Ecto neural progenitor cell (in vitro differentiated cells): ENCODE data around the gene CCDC85C.

Experiments
- DNase-seq: peaks from one replicate; pipeline ENCODE4 v3.0.0-alpha.2; 2018; ENCODE audit warnings: low spot score

CCDC85C gene

DNA sequence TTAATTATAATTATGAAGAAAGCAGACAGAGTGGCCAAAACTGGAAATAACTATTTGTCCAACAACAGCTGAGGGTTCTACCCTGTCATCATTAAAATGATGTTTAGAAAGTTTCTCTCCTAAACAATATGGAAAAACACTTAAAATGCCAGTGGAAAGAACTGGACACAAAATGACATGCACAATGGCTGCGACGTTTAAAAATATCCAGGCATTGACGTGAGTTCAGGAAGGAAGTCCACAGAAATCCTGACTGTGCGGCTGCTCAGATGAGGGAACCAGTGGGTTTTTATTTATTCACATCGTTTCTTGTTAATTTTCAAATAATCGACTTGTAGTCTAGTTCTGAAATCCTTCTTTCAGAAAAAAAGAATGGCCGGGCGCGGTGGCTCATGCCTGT lies 64.5 kb downstream of the CCDC85C start:
- DNase-seq = no peak

GRCh38 chr14:99538733-99539132 lies 65.3 kb downstream of the CCDC85C start:
- DNase-seq = no peak

- no peak for DNase-seq
Observed at GRCh38 chr14:99538275-99538674, 65.7 kb downstream of the CCDC85C start.

GRCh38 chr14:99537399-99537798 lies 66.6 kb downstream of the CCDC85C start:
- DNase-seq = no peak

- DNase-seq = no peak
Observed at GRCh38 chr14:99535908-99536778, 67.9 kb downstream of the CCDC85C start.

GRCh38 chr14:99535448-99535847 lies 68.6 kb downstream of the CCDC85C start:
- no peak for DNase-seq

- DNase-seq = peak; percentile 76
Observed at GRCh38 chr14:99534863-99535262, 69.1 kb downstream of the CCDC85C start.

GRCh38 chr14:99534333-99534732 lies 69.7 kb downstream of the CCDC85C start:
- DNase-seq = peak; percentile 74

DNA sequence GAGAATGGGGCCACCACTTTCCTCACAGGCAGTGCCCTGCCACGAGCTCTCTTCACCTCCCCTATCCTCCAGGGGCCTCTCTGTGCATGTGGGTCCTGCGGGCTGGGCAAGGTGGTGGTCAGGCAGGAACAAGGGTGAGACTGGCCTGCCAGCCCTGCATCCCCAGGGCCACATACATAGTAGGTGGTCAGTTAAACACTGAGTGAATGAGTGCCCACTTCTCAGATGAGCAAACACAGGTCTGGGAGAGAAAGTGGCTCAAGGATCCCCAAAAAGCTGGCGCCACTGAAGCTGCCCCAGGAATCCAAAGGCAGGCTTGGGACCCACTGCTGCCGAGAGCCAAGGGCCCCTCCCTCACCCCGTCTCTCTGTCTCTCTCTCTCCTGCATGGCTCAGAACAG lies 71.7 kb downstream of the CCDC85C start:
- DNase-seq = no peak

DNA sequence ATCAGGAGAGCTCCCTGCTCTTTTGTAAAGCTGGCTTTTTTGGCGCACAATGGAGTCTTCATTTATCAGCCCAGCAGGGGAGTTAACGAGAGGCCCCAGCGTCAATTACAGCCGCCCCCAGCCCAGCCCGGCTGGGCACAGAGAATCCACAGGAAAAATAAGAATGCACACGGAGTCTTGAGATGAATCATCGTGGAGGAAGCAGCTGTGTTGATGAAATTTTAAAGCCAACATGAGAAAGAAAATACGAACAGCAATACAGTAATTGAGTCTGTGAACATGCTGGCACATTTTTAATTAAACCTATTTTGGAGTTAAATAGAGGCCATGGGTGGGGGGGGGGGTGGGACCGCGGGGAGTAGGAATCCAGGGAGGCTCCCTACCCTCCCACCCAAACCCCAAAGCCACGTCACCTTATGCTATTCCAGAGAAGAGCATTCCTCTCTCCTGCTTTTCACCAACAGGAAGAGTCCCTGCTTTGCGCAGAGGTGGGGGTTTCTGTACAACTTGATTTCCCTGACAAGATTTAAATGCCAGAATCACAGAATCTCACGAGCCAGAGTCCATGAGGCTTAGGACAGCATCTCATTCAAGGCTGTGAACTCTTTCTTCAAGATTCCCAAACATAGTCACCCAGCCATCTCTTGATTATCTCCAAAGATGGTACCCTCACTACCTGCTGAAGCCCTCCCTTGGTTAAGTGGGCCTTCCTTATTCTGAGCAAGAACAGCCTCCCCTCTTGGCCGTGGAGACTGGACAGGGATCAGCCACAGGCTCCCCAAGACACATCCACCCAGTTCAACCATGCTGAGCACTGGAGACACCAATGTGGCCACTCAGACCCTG lies 72.5 kb downstream of the CCDC85C start:
- DNase-seq = no peak

DNA sequence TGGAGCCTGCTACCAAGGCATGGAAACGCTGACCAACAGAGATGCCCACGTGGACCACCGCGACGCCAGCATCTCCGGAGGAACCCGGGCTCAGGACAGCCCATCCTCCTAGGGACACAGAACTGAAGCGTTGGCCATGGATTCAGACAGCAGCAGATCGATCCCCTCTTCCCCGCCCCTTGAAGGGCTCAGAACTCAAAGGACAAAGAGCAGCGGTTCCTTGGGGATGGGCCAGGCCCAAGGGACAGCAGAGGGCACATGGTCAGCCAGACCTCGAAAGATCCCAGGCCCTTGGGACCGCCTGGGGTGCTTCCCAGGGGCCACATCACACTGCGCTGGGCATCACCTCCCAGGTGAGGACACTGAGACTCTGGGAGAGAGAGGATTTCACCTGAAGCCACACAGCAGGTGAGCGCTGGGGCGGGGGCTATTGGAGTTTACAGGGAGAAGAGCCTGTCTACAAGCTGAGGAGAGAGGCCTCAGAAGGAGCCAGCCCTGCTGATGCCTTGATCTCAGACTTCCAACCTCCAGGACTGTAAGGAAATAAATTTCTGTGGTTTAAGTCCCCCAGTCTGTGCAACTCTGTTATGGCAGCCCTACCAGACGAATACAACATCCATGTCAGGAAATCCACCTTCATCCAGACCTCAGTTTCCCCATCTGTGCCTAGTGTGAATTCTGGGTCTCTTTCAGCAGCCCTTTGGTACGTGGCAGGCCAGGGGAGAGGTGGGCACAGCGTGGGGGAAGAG lies 73.4 kb downstream of the CCDC85C start:
- no peak for DNase-seq

DNA sequence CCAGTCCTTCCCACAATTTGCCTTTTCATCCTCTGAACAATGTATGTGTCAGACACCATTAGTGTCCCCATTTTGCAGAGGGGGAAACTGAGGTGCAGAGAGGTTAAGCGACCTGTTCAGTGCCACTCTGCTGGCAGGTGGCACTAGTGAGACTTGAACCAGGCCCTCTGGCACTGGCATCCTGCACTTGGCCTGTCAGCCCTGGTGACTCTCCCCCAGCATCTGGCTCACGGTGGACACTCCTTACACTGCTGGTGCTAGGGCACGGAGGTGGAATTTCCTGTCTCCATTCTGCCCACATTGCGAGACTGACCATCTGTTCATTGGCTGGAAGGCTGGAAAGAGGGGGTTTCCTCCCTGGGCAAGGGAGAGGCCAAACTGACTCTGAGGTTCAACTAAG lies 74.1 kb downstream of the CCDC85C start:
- no peak for DNase-seq

DNA sequence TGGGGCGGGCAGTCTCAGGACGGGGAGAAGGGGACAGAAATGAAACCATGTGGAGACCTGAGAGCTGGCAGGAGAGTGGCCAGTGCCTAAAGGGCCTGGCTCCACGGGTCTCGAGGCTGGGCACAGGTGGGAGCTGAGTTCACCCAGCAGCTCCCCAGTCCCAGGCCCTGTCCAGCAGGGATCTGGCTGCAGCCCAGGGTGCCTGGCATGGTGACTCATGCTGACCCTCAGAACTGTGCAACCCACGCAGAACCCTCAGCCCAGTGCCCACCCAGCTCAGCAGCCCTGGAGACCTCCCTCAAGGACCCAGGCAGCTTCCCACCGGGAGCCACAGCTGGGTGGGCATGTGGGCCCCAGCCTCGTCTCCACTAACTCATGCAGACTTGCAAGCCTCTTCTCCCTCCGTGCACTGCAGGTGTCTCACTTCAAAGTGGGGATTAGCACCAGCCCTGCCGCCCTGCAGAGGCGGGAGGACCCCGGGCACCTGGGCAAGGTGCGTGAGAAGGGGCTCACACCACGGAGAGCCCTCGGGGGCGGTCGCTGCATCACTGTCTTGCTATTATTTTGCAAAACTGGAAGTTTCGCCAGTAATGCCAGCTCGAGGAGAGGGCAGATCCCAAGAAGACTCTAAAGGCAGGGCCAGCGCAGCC lies 76.5 kb downstream of the CCDC85C start:
- DNase-seq = no peak

GRCh38 chr14:99527026-99527425 lies 77.0 kb downstream of the CCDC85C start:
- DNase-seq = no peak

- DNase-seq = no peak
Observed at GRCh38 chr14:99525699-99526080, 78.3 kb downstream of the CCDC85C start.

DNA sequence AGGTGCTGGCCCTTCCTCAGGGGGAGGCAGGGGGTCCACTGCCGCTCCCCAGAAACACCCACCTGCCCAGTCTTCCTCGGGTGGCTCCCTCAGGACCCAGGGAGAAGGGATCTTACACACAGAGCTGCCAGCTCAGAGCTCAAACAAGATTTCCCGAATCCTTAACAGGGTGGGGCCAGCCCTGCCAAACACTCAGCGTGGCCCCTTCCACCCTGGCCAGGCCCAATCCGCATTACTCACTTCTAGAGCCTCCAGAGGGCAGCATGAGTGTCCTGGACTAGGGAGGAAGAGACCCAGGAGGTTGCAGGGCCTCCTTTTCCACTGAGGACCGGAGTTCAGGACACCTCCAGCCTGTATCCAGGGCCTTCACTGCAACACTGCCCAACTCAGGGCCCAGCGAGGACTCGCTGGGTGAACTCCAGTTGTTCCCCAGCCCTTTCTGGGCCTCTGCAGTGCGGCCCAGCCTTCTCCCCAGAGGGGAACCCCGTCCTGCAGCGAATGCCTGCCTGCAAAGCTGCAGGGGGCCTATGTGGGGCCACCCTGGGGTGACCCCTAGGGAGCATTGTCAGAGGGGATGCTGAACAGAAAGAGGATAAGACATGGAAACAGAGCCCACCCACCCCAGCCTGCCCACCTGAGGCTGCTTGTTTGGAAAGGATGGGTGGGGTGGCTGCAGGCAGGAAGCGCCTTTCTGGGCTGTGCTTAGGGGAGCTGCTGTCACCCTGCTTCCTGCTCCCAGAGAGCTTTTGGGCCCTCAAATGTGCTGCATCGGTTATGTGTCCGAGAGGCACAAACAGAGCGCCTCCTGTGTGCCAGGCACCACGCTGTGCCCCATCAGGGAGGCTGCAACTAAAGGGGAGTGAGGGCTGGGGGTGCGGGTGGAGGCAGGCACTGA lies 79.0 kb downstream of the CCDC85C start:
- no peak for DNase-seq

DNA sequence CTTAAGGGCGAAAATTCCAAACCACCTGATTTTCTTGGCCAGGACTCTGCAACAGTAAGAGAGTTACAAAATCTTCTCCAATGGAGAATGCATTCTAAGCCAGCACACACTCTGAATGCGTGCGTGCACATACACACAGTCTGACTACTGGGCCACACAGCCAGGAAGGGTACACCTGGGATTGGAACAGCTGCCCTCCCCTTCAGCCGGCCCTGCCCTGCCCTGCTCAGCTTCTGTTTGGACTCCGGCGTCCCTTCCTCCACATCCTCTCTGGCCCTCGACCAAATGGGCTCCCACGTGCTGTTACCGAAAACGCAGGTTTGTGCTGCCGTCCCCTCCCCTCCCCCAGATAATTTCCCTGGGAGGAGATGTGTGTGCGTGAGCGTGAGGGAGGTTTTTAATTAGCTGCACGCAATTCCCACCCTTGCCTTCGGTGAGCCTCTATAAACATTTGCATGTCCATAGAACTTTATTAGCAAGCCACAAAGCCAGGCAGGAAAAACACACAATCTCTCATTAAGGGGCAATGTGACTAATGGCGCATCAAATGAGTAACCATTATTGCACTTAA lies 79.8 kb downstream of the CCDC85C start:
- no peak for DNase-seq

DNA sequence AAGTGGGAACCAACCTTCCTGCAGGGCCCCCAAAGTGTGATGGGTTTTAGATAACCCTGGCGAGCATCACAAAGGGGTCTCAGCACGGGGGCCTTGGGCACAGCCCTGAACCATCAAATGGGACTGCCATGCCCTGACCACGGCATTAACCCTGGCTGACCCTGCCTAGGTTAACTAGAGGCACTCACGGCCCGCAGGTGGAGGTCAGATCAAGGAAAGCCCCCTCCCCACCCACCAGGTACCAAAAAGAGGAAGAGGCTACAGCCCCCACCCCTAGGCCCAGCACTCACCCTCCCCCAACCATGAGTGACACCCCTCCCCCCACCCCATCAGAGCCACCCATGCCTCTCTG lies 80.3 kb downstream of the CCDC85C start:
- DNase-seq = no peak

DNA sequence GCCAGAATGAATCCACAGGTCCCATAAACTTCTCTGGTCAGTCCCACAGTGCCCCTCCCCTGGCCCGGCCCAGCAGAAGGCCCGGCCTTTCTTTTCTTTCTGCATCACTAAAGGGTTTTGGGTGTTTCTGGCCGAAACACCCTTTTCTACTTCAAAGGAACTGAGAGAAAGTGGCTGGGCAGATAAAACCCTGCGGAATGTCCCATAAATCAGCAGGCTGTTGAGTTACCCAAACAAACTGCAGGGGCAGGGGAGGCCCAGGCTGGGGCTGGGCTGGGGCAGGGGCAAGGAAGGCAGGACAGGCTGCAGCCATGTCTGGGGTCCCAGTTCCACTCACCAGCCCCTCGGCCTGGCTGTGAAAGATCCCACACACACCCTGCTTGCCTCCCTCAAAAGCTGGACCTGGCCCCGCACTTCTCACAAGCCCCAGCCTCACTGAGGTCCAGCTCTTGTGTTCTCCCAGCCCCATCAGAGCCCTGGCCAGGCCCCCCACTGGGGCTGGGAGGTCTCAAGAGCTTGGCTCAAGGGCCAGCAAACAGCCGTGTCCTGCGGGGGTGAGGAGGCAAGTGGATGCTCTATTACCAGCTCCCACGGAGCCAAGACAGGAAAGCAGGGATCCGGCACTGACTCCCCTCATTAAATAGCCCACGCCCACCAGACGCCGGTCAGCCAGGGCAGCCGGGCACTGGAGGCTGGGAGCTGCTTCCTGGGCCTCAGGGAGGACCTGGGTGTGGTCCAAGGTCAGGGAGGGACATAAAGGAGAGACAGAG lies 80.9 kb downstream of the CCDC85C start:
- peak; percentile 77 for DNase-seq

DNA sequence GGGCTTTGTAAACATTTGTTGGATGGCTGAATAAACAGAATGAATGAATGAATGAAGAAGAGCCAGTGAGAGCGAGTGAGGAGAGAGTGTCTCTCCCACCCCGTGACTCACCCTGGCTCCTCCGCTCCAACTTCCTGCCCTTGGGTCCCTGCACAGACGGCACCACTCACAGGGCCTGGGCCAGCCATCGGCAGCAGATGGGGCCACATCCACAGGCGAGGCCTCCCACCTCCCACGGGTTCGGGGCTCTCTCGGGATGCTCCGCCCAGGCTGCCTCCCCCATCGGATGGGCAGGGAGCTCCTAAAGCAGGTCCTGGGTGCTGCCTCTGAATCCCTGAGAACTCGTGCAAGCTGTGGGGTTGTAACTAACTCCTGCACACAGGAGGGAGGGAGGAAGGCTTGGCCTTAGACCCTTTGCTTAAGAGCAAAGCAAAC lies 81.5 kb downstream of the CCDC85C start:
- DNase-seq = no peak
